Liver (tissue), 9 donors: ENCODE measurements around the gene ERBB2. TPM values are rescaled to one million over a fixed set of nuclear protein-coding genes. Genes with fewer than 3 reads are reported as not detected.

Experiments used
- DNase-seq: peaks from one replicate; pipeline ENCODE4 v3.0.0-alpha.2; 2017; ENCODE audit warnings: low spot score
- H3K27ac ChIP-seq, 2 donors: one replicate each; pipeline ENCODE4 v1.7.0; 2013; ENCODE audit warnings: inconsistent platforms in 2 of 2, low read length in 2 of 2, control low read depth in 1 of 2, low read depth in 1 of 2, mild to moderate bottlenecking in 1 of 2
- H3K27me3 ChIP-seq, 4 donors: one replicate each; pipeline versions ENCODE4 v1.6.1 to v1.7.0; 2013; ENCODE audit warnings: low read length in 3 of 4, inconsistent platforms in 1 of 4, mild to moderate bottlenecking in 1 of 4, moderate library complexity in 1 of 4; ENCODE audit not compliant: control insufficient read depth in 4 of 4, insufficient read depth in 4 of 4
- H3K36me3 ChIP-seq, 4 donors: one replicate each; pipeline versions ENCODE4 v1.6.1 to v1.7.0; 2013; ENCODE audit warnings: low read length in 3 of 4, mild to moderate bottlenecking in 3 of 4, low read depth in 1 of 4, moderate library complexity in 1 of 4; ENCODE audit not compliant: control insufficient read depth in 4 of 4, insufficient read depth in 3 of 4
- H3K4me1 ChIP-seq, 4 donors: one replicate each; pipeline versions ENCODE4 v1.6.1 to v1.7.0; 2013; ENCODE audit warnings: low read length in 3 of 4, mild to moderate bottlenecking in 3 of 4, moderate library complexity in 1 of 4; ENCODE audit not compliant: control insufficient read depth in 4 of 4, insufficient read depth in 4 of 4
- H3K4me3 ChIP-seq, 3 donors: one replicate each; pipeline versions ENCODE4 v1.6.1 to v1.7.0; 2013; ENCODE audit warnings: low read length in 3 of 3, control low read depth in 1 of 3, low read depth in 1 of 3, mild to moderate bottlenecking in 1 of 3
- H3K9ac ChIP-seq, 2 donors: one replicate each; pipeline ENCODE4 v1.7.0; 2013; ENCODE audit warnings: low read length in 2 of 2, mild to moderate bottlenecking in 2 of 2, moderate library complexity in 2 of 2, control low read depth in 1 of 2, low read depth in 1 of 2
- H3K9me3 ChIP-seq, 4 donors: one replicate each; pipeline versions ENCODE4 v1.6.1 to v1.7.0; 2013; ENCODE audit warnings: low read length in 3 of 4; ENCODE audit not compliant: control insufficient read depth in 4 of 4
- ATF3 ChIP-seq: IDR thresholded peaks from 2 replicates; pipeline ENCODE4 v1.6.1; 2016; ENCODE audit warnings: antibody characterized with exemption
- CTCF ChIP-seq: fragments of 150-350 bp; IDR thresholded peaks from 2 replicates; pipeline ENCODE4 v1.5.1; 2017; ENCODE audit warnings: improper control_type of control experiment, low read depth, low read length; ENCODE audit not compliant: missing input control
- FOXA1 ChIP-seq: IDR thresholded peaks from 2 replicates; pipeline ENCODE4 v1.6.1; 2016; ENCODE audit warnings: antibody characterized with exemption
- HNF4G ChIP-seq: IDR thresholded peaks from 2 replicates; pipeline ENCODE4 v1.6.1; 2016; ENCODE audit warnings: antibody characterized with exemption
- RAD21 ChIP-seq, 2 donors: IDR thresholded peaks; 2 replicates each; pipeline ENCODE4 v1.6.1; 2016; ENCODE audit warnings: antibody characterized with exemption in 2 of 2, mild to moderate bottlenecking in 2 of 2
- REST ChIP-seq: IDR thresholded peaks from 2 replicates; pipeline ENCODE4 v1.6.1; 2016; ENCODE audit warnings: antibody characterized with exemption, mild to moderate bottlenecking
- RXRA ChIP-seq, 2 donors: IDR thresholded peaks; 2 replicates each; pipeline ENCODE4 v1.6.1; 2017 to 2018; ENCODE audit warnings: antibody characterized with exemption in 2 of 2, mild to moderate bottlenecking in 1 of 2
- TAF1 ChIP-seq: conservative IDR thresholded peaks from 2 replicates; pipeline ENCODE4 v1.6.1; 2016; ENCODE audit warnings: antibody characterized with exemption, mild to moderate bottlenecking
- YY1 ChIP-seq: IDR thresholded peaks from 2 replicates; pipeline ENCODE4 v1.6.1; 2016; ENCODE audit warnings: antibody characterized with exemption, mild to moderate bottlenecking
- ZBTB33 ChIP-seq: IDR thresholded peaks from 2 replicates; pipeline ENCODE4 v1.6.1; 2016; ENCODE audit warnings: antibody characterized with exemption
- WGBS: extraction: QIAGEN DNeasy Blood & Tissue Kit; methylation state at CpG from one replicate; pipeline ENCODE4 v1.1.7; 2013; 5-methylcytosine and 5-hydroxymethylcytosine counted together
- polyA plus RNA-seq, 2 donors: library from polyadenylated mRNA; stranded (reverse) in 1 of 2; unstranded in 1 of 2; fragments of 200-250 nt in 1 of 2; fragments of >200 nt in 1 of 2; fragmentation: Nextera tagmentation in 1 of 2; extraction: Ambion mirVana in 1 of 2; gene quantifications; one replicate each; pipeline versions ENCODE4 v1.2.1 to v1.2.3, GENCODE V29; 2013 to 2015
- total RNA-seq, 2 donors: library from RNA; depleted of rRNA; stranded (reverse); fragments of >200 nt; gene quantifications; one replicate each; pipeline ENCODE4 v1.2.3, GENCODE V29; 2014
- donor health status: healthy.
- donor health status: healthy.
- donor health status: healthy.
- donor health status: healthy.
- donor health status: healthy.

The ERBB2 gene
- total and polyA plus RNA-seq, 4 donors, result 4.7 to 28.8 (median 15.7) TPM

GRCh38 chr17:39706383-39706782 lies 6.5 kb downstream of the ERBB2 start:
- no peak for TF ChIP-seq RXRA (IDR thresholded peaks at IDR 0.05)
- no peak for TF ChIP-seq TAF1
- no peak for TF ChIP-seq ATF3
- TF ChIP-seq RAD21 (IDR thresholded peaks at IDR 0.05), result no peak
- no peak for TF ChIP-seq FOXA1
- TF ChIP-seq REST, result no peak
- TF ChIP-seq HNF4G, result no peak
- H3K9ac ChIP-seq, result no peak overlapping the region
- H3K9me3 ChIP-seq, result no peaks in the 10 kb centered on the region
- H3K27me3 ChIP-seq, result no peaks in the 10 kb centered on the region
- no peak overlapping the region for H3K4me3 ChIP-seq
- H3K27ac ChIP-seq, result peak overlapping the region; percentile 95 to 98
- H3K36me3 ChIP-seq, result peaks cover 0 to 16% (median 4%) of the 10 kb centered on the region in 4 donors
- 65% methylated on average over 8 of the region's 8 CpGs for WGBS
- H3K4me1 ChIP-seq, result peaks cover 26 to 59% (median 54%) of the 10 kb centered on the region in 4 donors
- DNase-seq, result no peak

- Histone ChIP-seq H3K27ac (peak overlapping the region; percentile 15 to 98), H3K4me1 (peaks cover 26 to 53% (median 49%) of the 10 kb centered on the region in 4 donors), H3K9ac (no peak overlapping the region), H3K4me3 (no peak overlapping the region), H3K36me3 (peaks cover 0 to 22% (median 5%) of the 10 kb centered on the region in 4 donors), H3K27me3 (no peaks in the 10 kb centered on the region), H3K9me3 (no peaks in the 10 kb centered on the region)
- no peak for DNase-seq
- 76% methylated on average over 7 of the region's 7 CpGs for WGBS
- no peak for TF ChIP-seq ATF3
- TF ChIP-seq RXRA (IDR thresholded peaks at IDR 0.05), result no peak
- TF ChIP-seq FOXA1, result no peak
- no peak for TF ChIP-seq CTCF
- TF ChIP-seq HNF4G, result no peak
- no peak for TF ChIP-seq YY1
- no peak for TF ChIP-seq ZBTB33
Measured at GRCh38 chr17:39706921-39707337, 7.1 kb downstream of the ERBB2 start.
